ENCODE measurements around the gene LRPPRC.

The LRPPRC gene

DNA sequence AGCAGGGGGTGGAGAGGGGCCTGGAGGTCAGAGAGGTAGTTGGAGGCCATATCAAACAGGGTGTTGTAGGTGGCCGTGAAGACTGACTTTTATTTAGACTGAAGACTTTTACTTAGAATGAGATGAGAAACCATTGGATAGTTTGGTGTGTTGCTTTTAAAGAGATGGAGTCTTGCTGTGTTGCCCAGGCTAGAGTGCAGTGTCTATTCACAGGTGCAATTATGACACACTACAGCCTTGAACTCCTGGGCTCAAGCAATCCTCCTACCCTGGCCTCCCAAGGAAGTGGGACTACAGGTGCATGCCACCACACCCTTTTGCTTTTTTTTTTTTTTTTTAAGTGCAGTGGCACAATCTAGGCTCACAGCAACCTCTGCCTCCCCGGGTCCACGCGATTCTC, 2.5 kb upstream of the LRPPRC start:
- TF ChIP-seq GATA3 (IDR thresholded peaks at IDR 0.05; ENCODE audit: low read depth, low read length) (no peak), GATA2 (IDR thresholded peaks at IDR 0.05; ENCODE audit: low read depth, low read length) (no peak)

DNA sequence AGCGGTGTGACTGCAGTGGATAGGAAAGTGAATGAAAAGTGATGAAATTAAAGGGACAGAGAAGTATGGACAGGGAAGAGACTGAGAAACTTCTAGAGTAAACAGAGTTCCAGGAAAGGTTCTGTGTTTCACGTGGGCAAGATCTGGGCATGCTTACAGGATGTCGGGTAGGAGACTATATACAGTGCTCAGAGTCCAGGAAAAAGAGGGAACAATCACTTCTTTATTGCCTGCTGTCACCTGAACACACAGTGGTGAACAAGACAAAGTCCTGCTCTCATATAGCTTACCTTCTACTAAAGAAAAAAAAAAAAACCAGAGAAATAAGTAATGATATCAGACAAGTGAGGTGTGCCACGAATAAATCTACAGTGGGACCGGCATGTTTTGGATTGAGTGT, 2.4 kb downstream of the LRPPRC start:
- TF ChIP-seq GATA2 (IDR thresholded peaks at IDR 0.05; ENCODE audit: low read depth, low read length) (no peak), GATA3 (IDR thresholded peaks at IDR 0.05; ENCODE audit: low read depth, low read length) (no peak)

DNA sequence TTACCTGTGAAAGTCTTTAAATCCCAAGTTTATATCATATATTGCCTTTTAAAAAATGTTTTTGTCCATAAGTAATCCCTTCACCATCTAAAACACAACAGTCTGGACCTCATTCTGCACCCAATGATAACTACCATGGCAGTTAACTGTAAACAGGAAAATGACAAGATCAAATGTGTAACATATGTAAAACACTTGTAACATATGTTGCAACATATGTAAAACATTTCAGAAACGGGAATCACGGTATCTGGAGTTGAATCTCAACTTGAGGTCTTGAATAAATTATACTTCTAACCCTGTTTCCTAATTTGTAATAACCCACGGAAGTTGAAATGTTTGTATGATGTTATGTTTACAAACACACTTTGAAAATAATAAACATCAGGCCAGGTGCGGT, 6.2 kb downstream of the LRPPRC start:
- TF ChIP-seq GATA3 (IDR thresholded peaks at IDR 0.05; ENCODE audit: low read depth, low read length) (no peak), GATA2 (IDR thresholded peaks at IDR 0.05; ENCODE audit: low read depth, low read length) (no peak)

DNA sequence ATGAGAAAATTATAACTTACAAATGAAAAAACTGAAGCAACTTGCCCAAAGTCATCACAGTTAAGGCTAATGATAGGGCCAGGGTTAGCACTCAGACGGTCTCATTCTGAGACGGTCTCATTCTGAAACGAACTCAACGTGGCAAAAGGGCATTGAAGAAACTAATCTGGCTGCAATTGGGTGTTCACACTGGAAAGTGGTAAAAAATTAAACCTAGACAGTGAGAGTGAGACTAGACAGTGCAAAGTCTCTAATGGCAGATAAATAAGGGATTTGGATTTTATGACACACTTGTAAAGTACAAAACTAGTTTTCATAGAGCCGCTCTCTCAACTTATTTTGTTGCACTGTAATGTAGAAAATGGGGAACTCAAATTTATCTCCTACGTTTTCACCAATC, 9.2 kb downstream of the LRPPRC start:
- TF ChIP-seq GATA3 (IDR thresholded peaks at IDR 0.05; ENCODE audit: low read depth, low read length) (no peak), GATA2 (IDR thresholded peaks at IDR 0.05; ENCODE audit: low read depth, low read length) (no peak)

DNA sequence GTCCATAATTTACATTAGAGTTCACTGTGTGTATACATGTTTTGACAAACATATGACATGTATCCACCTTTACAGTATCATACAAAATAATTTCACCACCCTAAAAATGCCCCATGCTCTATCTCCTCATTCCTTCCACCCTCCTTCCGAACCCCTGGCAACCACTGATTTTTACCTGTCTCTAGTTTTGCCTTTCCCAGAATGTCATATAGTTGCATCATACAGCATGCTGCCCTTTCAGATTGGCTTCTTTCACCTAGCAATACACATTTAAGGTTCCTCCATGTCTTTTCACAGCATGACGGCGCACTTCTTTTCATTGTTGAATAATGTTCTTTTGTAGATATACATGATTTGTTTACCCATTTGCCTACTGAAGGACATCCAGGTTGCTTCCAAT, 10.4 kb downstream of the LRPPRC start:
- TF ChIP-seq GATA2 (IDR thresholded peaks at IDR 0.05; ENCODE audit: low read depth, low read length): no peak
- TF ChIP-seq GATA3 (IDR thresholded peaks at IDR 0.05; ENCODE audit: low read depth, low read length): no peak

DNA sequence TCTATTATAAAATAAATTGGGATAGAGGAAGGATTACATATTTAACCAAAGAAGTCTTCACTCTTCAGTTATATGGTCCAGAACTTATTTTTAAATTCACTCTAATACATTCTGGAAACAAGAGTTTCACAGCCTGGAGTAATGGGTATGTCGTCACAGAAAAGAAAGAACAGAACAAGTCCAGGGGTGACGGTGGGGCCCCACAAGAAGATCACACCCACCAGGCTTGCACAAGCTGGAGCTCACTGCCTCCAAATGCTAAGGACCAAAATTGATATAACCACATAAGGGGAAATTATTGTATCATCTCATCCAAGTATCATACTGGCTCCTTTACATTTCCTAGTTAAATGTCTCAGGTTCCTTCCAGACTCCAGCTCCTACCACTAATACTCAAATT, 11.3 kb downstream of the LRPPRC start:
- TF ChIP-seq GATA3 (IDR thresholded peaks at IDR 0.05; ENCODE audit: low read depth, low read length) (no peak), GATA2 (IDR thresholded peaks at IDR 0.05; ENCODE audit: low read depth, low read length) (no peak)

DNA sequence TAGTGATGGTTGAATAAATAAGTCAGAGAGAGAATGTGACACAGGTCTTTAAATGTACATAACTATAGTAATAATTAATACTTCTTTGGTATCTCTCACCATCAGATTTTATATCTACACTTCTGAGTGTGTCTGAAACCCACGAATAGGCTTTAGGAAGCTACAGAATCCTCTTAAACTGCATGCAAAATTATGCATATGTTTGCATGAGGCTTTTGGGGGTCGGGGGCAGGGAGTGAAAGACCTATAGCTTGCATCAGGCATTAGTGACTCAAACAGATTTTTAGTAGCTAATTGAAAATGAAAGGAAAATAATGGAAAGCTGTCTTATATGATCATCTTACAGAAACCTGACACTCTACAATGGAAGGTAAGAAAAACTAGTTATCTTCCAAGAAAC, 14.9 kb downstream of the LRPPRC start:
- no peak for TF ChIP-seq GATA3 (IDR thresholded peaks at IDR 0.05; ENCODE audit: low read depth, low read length)

DNA sequence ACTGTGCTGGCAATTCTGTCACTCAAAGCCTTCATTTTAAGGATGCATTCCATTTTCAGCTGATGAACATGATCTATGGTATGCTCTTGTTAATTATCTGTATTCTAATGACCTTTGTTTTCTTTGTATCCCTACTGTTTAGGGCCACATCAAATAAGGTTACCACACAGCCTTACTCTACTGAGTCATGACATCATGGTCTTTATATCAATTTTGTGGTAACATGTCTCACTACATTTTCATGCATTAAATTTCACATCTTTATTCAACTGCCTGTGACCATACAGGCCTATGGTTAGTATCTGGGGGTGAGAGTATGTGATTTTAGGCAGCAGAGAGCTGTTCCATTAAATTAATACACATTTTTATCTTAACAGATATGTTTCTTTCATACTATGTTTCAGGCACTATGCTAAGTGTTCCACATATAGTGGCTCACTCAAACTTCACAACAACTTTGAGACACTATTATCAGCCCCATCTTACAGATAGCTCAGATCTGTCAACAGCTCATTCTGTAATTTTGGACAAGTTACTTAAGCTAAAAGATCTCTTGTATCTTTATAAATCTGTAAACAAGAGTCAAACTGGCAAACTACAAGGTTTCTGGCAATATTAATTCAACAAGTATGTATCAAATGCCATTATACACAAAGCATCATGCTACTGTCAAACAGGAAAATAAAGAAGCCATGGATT, 18.0 kb downstream of the LRPPRC start:
- TF ChIP-seq GATA3 (IDR thresholded peaks at IDR 0.05; ENCODE audit: low read depth, low read length) (no peak), GATA2 (IDR thresholded peaks at IDR 0.05; ENCODE audit: low read depth, low read length) (no peak)

DNA sequence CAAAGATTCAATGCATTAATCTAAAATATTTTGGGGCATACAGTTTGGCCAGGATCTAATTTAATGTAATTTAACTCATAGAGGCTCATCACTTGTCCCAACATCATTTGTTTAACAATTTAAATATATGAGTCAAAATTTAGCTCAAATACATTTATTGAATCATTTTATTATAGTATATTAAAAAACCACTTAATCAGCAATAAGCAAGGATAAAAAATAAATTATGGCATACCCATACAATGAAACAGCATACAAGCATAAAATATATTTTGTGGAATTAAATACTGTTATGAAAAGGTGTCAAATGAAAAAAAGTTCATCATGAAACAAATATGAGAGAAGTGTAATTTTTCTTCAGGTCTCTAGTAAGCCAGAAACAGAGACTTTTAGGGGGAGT, 34.9 kb downstream of the LRPPRC start:
- no peak for TF ChIP-seq GATA3 (IDR thresholded peaks at IDR 0.05; ENCODE audit: low read depth, low read length)

DNA sequence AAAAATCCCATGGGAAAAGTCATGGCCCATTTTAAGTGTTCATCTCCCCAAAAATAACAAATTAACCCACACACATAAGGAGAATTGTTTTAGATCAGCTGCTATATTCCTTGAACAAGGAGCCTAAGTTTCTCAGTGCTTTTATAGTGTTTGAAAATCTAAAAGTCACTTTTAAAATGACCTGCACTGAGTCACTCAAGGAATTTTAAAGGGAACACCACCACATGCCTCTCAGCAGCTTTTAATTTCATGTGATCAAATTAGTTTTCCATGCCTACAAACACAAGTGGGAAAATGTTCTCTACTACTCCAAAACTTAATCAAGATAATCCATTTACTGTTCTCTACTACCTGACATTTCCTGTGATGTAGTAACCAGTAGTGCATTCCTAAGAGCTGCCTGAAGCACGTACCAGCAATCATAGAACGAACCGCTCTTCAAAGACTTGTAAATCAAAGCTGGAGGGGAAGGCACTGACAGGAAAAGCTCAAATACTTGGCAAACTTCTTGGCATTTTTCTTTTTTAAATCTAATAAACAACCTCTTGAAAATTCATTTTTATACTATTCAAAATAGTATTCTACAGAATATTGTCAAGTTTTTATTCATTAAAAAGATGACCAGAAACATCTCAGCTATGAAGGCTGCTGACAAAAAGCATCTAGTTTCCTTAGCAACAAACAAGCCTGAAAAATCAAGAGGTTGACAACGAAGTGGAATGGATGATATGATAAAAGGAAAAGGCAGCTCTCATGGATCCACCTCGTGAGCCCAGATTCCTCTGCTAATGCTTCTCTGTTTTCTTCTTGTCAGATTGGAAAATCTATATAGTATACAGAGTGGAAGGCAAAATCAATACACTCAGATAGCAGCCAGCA, 37.2 kb downstream of the LRPPRC start:
- no peak for TF ChIP-seq GATA2 (IDR thresholded peaks at IDR 0.05; ENCODE audit: low read depth, low read length)
- no peak for TF ChIP-seq GATA3 (IDR thresholded peaks at IDR 0.05; ENCODE audit: low read depth, low read length)

DNA sequence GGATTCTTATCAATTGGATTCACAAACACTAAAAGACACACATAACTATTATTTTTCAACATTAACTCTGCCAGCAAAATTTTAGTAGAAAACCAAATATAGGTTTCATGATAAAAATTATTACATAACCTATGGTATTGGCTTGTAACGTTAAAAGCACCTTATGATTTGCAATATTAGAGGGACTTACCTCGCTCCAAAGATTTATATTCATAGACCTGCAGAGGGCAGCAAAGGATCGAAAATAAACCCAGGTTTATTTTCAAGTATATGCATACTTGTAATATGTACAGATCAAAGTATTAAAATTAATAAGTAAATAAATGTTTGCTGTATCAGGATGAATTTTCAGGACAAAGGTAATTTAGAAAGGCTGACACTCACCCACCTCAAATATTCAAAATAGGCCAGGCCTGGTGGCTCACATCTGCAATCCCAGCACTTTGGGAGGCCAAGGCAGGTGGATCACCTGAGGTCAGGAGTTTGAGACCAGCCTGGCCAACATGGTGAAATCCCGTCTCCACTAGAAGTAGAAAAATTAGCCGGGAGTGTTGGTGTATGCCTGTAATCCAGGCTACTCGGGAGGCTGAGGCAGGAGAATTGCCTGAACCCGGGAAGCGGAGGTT, 45.3 kb downstream of the LRPPRC start:
- no peak for TF ChIP-seq GATA2 (IDR thresholded peaks at IDR 0.05; ENCODE audit: low read depth, low read length)
- TF ChIP-seq GATA3 (IDR thresholded peaks at IDR 0.05; ENCODE audit: low read depth, low read length): no peak

DNA sequence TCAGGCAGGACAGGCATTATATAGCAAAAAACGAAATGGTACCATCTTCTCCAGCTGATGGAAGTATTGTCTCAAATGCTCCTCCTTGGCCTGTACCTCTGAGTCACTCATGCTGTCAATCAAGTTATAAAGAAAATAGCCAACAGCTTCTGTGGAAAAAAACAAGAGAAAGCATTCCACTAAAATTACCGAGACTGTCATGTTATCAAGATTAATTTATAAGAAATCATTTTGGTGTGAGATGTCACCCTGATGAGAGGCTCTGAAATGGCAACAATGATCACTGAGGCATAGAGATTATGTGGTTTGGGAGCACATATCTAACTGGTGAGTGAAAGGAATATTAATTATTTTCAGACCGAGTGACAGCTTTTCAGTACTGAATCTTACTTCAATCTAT, 47.4 kb downstream of the LRPPRC start:
- TF ChIP-seq GATA2 (IDR thresholded peaks at IDR 0.05; ENCODE audit: low read depth, low read length): no peak
- TF ChIP-seq GATA3 (IDR thresholded peaks at IDR 0.05; ENCODE audit: low read depth, low read length): no peak

DNA sequence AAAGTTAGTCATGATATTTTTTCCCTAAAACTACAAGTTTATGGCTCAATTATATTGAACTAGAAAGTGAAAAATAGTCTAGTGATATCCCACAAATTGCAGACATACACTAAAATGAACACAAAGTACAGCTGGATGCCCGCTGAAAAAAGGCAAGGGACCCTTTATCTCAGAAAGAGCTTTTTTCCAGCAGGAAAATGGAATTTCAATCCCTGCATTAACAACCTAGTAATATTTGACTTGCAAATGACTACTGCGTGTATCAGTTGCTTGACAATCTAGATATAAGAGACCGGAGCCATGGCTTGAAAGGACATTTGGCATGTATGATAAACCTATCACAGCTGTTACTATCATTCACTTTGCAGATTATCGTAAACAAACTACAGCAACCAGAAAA, 49.1 kb downstream of the LRPPRC start:
- TF ChIP-seq GATA2 (IDR thresholded peaks at IDR 0.05; ENCODE audit: low read depth, low read length): no peak
- no peak for TF ChIP-seq GATA3 (IDR thresholded peaks at IDR 0.05; ENCODE audit: low read depth, low read length)

DNA sequence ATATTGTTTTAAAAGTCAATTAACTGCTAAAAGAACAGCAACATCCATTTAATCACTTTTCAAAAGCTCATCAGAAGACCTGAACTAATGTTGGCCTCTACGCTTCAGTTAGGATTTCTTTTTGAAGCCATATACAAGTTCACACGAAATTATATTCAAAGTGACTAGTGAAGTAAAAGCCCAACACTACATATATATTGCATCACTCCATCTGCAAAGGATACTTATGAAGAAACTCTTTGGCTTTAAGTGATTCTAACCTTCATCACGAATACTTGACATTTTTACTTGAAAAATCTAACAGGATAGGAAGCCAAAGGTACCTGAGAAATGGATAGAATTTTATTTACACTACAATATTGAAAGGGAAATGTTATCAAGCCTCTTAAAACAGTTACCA, 50.4 kb downstream of the LRPPRC start:
- TF ChIP-seq GATA2 (IDR thresholded peaks at IDR 0.05; ENCODE audit: low read depth, low read length): no peak
- no peak for TF ChIP-seq GATA3 (IDR thresholded peaks at IDR 0.05; ENCODE audit: low read depth, low read length)

DNA sequence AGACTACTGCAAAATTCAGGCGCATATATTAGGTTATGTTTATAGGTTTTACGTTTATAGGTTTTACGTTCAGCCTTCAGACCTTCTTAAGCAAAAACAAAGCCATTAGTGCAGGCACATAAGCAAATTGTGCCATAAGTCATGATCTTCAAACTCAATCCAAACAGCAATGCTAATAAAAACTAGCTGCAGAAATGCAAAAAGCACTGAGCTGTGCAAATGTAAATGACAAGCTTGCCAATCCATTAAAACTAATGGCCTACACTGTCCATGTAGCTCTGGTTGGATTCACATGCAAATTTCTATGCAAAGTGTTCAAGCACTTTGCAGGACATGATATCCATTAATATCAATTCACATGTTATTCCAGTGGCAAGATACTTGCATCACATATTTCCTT, 50.9 kb downstream of the LRPPRC start:
- TF ChIP-seq GATA2 (IDR thresholded peaks at IDR 0.05; ENCODE audit: low read depth, low read length): no peak
- TF ChIP-seq GATA3 (IDR thresholded peaks at IDR 0.05; ENCODE audit: low read depth, low read length): no peak

All from SH-SY5Y (cell line).